Heart left ventricle (tissue), 13 donors: ENCODE data around the gene UGT2B10.

ENCODE experiments used
- CTCF ChIP-seq, 12 donors: fragments of 200-600 bp; sonication (generic) in 4 of 12; IDR thresholded peaks; one replicate each; pipeline versions ENCODE4 v1.5.0 to v1.8.0; 2018 to 2022; ENCODE audit warnings: antibody characterized with exemption in 12 of 12, mild to moderate bottlenecking in 5 of 12
- POLR2A ChIP-seq, 2 donors: fragments of 450-650 bp; IDR thresholded peaks; one replicate each; pipeline ENCODE4 v1.6.1; 2017; ENCODE audit warnings: antibody characterized with exemption in 2 of 2, mild to moderate bottlenecking in 2 of 2, moderate library complexity in 2 of 2
- donor health status: ischemic (EF 13 %, LVEDD 7.1; RV severe dilation, severe dysfunction).
- donor health status: DM: no; HTN: yes; CAD: no.
- donor health status: DM: no; HTN: no; CAD: no.
- donor health status: ischemic (EF 25% LVEDD 6.9; RV normal size, moderate dysfunction).
- donor health status: ischemic (EF 25% LVEDD 5.7; RV mildly dilated, moderate dysfunction).
- donor health status: ischemic (EF 35%, LVEDD 5.7; RV mildly dilated, moderate dysfunction).
- donor health status: nonischemic (EF 11% LVEDD 7.7; RV severe dilation, severe dysfunction).
- donor health status: DM: yes; HTN: yes; CAD: no.
- donor health status: PGD.
- donor health status: ischemic (EF 29% LVEDD 5.4; RV normal size, mild dysfunction).
- donor health status: nonischemic (EF 23%, LVEDD 6.1; RV moderate dilation, normal function).

- TF ChIP-seq CTCF (IDR thresholded peaks at IDR 0.05) (no peak), POLR2A (IDR thresholded peaks at IDR 0.05) (no peak)
Observed at GRCh38 chr4:68869274-68869773, 53.5 kb downstream of the UGT2B10 start.
